Keratinocyte (primary cell): ENCODE data around the gene PHETA1. TPM values are rescaled to one million over a fixed set of nuclear protein-coding genes. Genes with fewer than 3 reads are reported as not detected.

Experiments used
- DNase-seq: peaks from one replicate; pipeline ENCODE4 v3.0.0-alpha.2; 2011; ENCODE audit warnings: low read depth, missing footprints, low spot score
- FAIRE-seq: peaks from 2 replicates; lab custom pipeline; 2011; peaks lifted over from hg19 to GRCh38; lab: Jason Lieb, UNC
- H2AFZ ChIP-seq: 2 replicates; pipeline ENCODE4 v1.6.0; 2012; ENCODE audit warnings: low read length, control low read depth, inconsistent platforms; ENCODE audit not compliant: control insufficient read depth
- H3K27ac ChIP-seq: 2 replicates; pipeline ENCODE4 v1.5.1; 2011; ENCODE audit warnings: low read length; ENCODE audit not compliant: control insufficient read depth, insufficient read depth
- H3K27me3 ChIP-seq: 3 replicates; pipeline ENCODE4 v1.6.0; 2011; ENCODE audit warnings: low read length; ENCODE audit not compliant: control insufficient read depth, insufficient read depth; ENCODE audit errors: extremely low read depth
- H3K36me3 ChIP-seq, 2 experiments: 2 replicates in 1 of 2; 3 replicates in 1 of 2; pipeline ENCODE4 v1.5.1; 2011; ENCODE audit warnings: low read length in 2 of 2, mild to moderate bottlenecking in 1 of 2; ENCODE audit not compliant: control insufficient read depth in 2 of 2, insufficient read depth in 2 of 2; ENCODE audit errors: extremely low read depth in 1 of 2
- H3K4me1 ChIP-seq: 3 replicates; pipeline ENCODE4 v1.5.1; 2011; ENCODE audit warnings: low read length; ENCODE audit not compliant: control insufficient read depth, insufficient read depth; ENCODE audit errors: extremely low read depth
- H3K4me2 ChIP-seq: 3 replicates; pipeline ENCODE4 v1.6.0; 2011; ENCODE audit warnings: low read depth, low read length; ENCODE audit not compliant: control insufficient read depth, insufficient read depth; ENCODE audit errors: extremely low read depth
- H3K4me3 ChIP-seq, 3 experiments: fragments of 200-600 bp in 1 of 3; sonication (generic) in 1 of 3; 2 replicates in 2 of 3; 3 replicates in 1 of 3; pipeline ENCODE4 v1.5.1; 2011 to 2016; ENCODE audit warnings: low read length in 3 of 3, mild to moderate bottlenecking in 3 of 3, control low read depth in 2 of 3, inconsistent platforms in 1 of 3, low read depth in 1 of 3, mixed read lengths in 1 of 3, mixed run types in 1 of 3, moderate library complexity in 1 of 3; ENCODE audit not compliant: control insufficient read depth in 2 of 3, insufficient read depth in 2 of 3; ENCODE audit errors: extremely low read depth in 1 of 3
- H3K79me2 ChIP-seq: 2 replicates; pipeline ENCODE4 v1.6.0; 2012; ENCODE audit warnings: low read length; ENCODE audit not compliant: control insufficient read depth, insufficient read depth
- H3K9ac ChIP-seq: 3 replicates; pipeline ENCODE4 v1.6.0; 2011; ENCODE audit warnings: low read length; ENCODE audit not compliant: control insufficient read depth, insufficient read depth; ENCODE audit errors: extremely low read depth
- H3K9me1 ChIP-seq: 3 replicates; pipeline ENCODE4 v1.6.0; 2011; ENCODE audit warnings: low read length; ENCODE audit not compliant: control insufficient read depth, insufficient read depth; ENCODE audit errors: extremely low read depth
- H3K9me3 ChIP-seq: 2 replicates; pipeline ENCODE4 v1.5.1; 2012; ENCODE audit warnings: low read depth, low read length; ENCODE audit not compliant: control insufficient read depth
- H4K20me1 ChIP-seq: 3 replicates; pipeline ENCODE4 v1.6.0; 2011; ENCODE audit warnings: low read length; ENCODE audit not compliant: control insufficient read depth, insufficient read depth; ENCODE audit errors: extremely low read depth
- EZH2 ChIP-seq: IDR thresholded peaks from one replicate; pipeline ENCODE4 v1.6.1; 2012; ENCODE audit warnings: inconsistent platforms, mild to moderate bottlenecking, low read length, moderate library complexity
- dilution Hi-C: fragments of 300-500 bp; cut with MboI; formaldehyde crosslinking; loops from one replicate; pipeline ENCODE4 v1.7.0; 2020; ENCODE audit warnings: low sequenced_read_pairs; ENCODE audit not compliant: extremely low pct_ligation_motif_present
- polyA plus RNA-seq, 5 experiments: library from polyadenylated mRNA; depleted of rRNA in 3 of 5; stranded (reverse) in 3 of 5; stranded (forward) in 1 of 5; unstranded in 1 of 5; fragments of >200 nt; gene quantifications; 1 replicate in 1 of 5; 2 replicates in 3 of 5; 3 replicates in 1 of 5; pipeline versions ENCODE4 v1.2.1 to v1.2.3, GENCODE V29; 2011 to 2012; ENCODE audit warnings: missing spikeins in 2 of 5, low read depth in 1 of 5, low replicate concordance in 1 of 5
- TF ChIP-seq, protein P1 (sequence below), 3 experiments: IDR thresholded peaks in 1 of 3; conservative IDR thresholded peaks in 1 of 3; optimal IDR thresholded peaks in 1 of 3; 2 replicates in 2 of 3; 3 replicates in 1 of 3; pipeline versions ENCODE3 to v1.5.1; 2011; ENCODE audit warnings: low read length in 3 of 3, mild to moderate bottlenecking in 3 of 3, moderate library complexity in 2 of 3, control low read depth in 1 of 3, inconsistent platforms in 1 of 3; ENCODE audit not compliant: insufficient read depth in 2 of 3; ENCODE audit errors: extremely low read depth in 1 of 3

PHETA1 gene
- polyA plus RNA-seq, 1 donor (not counting 4 experiments of a cell fraction or from before 2014, with no cell fraction given), result 1.7 TPM

DNA sequence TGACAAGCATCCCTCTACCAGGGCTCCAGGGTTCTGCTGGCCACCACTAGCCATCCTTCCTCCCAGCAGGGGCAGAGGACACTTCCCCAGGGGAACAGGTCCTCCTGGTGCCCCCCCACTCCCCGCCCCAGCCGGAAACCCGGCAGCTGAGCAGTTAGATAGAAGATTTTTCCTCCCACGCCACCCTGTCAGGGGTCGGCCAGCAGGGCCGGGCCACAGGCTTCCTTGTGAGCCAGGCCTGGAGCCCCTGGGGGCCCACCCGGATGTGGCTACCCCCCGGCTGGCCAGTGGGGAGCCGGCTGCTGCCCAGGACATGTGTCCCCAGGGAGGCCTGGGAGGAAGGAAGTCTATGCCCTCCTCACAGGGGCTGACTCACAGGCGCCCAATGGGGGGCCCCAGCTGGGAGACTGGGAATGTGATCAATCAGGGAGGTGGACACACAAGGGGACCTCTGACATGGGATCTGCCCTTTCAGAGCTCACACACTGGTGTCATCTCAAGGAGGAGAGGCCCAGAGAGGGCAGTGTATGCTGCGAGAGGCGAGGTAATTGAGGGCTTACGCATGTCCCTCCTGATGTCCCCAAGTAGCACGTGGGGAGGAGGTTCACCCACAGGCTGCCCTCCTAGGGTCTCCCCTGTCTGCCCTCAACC lies 41.0 kb upstream of the PHETA1 start:
- no peak overlapping the region for H2AFZ ChIP-seq
- FAIRE-seq (no peak), DNase-seq (no peak)
- H3K27me3 ChIP-seq, result no peaks in the 10 kb centered on the region
- peaks cover 73% of the 10 kb centered on the region for H3K79me2 ChIP-seq
- H3K9me1 ChIP-seq, result peaks cover 4% of the 10 kb centered on the region
- no peak overlapping the region for H3K4me3 ChIP-seq
- no peak overlapping the region for H3K9ac ChIP-seq
- H3K4me2 ChIP-seq, result peak overlapping the region; percentile 67
- TF ChIP-seq, protein P1, sequence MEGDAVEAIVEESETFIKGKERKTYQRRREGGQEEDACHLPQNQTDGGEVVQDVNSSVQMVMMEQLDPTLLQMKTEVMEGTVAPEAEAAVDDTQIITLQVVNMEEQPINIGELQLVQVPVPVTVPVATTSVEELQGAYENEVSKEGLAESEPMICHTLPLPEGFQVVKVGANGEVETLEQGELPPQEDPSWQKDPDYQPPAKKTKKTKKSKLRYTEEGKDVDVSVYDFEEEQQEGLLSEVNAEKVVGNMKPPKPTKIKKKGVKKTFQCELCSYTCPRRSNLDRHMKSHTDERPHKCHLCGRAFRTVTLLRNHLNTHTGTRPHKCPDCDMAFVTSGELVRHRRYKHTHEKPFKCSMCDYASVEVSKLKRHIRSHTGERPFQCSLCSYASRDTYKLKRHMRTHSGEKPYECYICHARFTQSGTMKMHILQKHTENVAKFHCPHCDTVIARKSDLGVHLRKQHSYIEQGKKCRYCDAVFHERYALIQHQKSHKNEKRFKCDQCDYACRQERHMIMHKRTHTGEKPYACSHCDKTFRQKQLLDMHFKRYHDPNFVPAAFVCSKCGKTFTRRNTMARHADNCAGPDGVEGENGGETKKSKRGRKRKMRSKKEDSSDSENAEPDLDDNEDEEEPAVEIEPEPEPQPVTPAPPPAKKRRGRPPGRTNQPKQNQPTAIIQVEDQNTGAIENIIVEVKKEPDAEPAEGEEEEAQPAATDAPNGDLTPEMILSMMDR (optimal IDR thresholded peaks at IDR 0.05 in 1 of 3, IDR thresholded peaks at IDR 0.05 in 1 of 3, conservative IDR thresholded peaks at IDR 0.05 in 1 of 3; ENCODE audit: extremely low read depth in 1 of 3, insufficient read depth in 2 of 3, low read length in 3 of 3), result no peak
- no peak for TF ChIP-seq EZH2
- no peaks in the 10 kb centered on the region for H3K9me3 ChIP-seq
- peaks cover 41% of the 10 kb centered on the region for H3K4me1 ChIP-seq
- peaks cover 14% of the 10 kb centered on the region for H4K20me1 ChIP-seq
- dilution Hi-C loops, result no loop called here
- no peak overlapping the region for H3K27ac ChIP-seq
- peaks cover 0 to 11% of the 10 kb centered on the region in 2 experiments for H3K36me3 ChIP-seq

DNA sequence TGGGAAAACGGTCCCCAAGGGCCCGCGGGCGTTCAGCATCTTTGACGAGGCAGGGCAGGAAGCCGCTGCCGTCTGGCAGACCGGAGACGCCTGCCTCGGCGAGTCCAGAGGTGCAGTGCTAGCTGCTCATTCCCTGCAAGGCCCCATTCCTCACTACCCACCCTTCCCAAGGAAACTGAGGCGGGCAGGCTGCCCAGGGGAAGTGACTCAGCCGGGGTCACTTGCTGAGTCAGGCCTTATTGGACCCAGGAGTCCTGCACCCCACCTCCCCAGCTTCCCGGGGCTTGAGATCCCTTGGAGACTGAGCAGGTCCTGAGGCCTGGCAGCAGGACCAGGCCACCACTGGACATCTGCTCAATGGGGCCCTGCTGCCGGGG lies 40.5 kb upstream of the PHETA1 start:
- no peak for DNase-seq

More for the DNA sequence above, 40.5 kb upstream of the PHETA1 start:
- Histone ChIP-seq H2AFZ (no peak overlapping the region), H3K79me2 (peaks cover 68% of the 10 kb centered on the region), H3K27me3 (no peaks in the 10 kb centered on the region), H4K20me1 (peaks cover 11% of the 10 kb centered on the region), H3K9ac (no peak overlapping the region), H3K4me1 (peaks cover 41% of the 10 kb centered on the region), H3K36me3 (peaks cover 0 to 11% of the 10 kb centered on the region in 2 experiments), H3K9me1 (peaks cover 4% of the 10 kb centered on the region), H3K9me3 (no peaks in the 10 kb centered on the region), H3K27ac (no peak overlapping the region), H3K4me2 (peak overlapping the region; percentile 67), H3K4me3 (no peak overlapping the region)
- dilution Hi-C loops, result no loop called here
- no peak for FAIRE-seq
- TF ChIP-seq EZH2, result no peak
- TF ChIP-seq, protein P1 (optimal IDR thresholded peaks at IDR 0.05 in 1 of 3, IDR thresholded peaks at IDR 0.05 in 1 of 3, conservative IDR thresholded peaks at IDR 0.05 in 1 of 3; ENCODE audit: extremely low read depth in 1 of 3, insufficient read depth in 2 of 3, low read length in 3 of 3), result no peak
